ENCODE results near the gene CENPU. TPM values are rescaled to one million over a fixed set of nuclear protein-coding genes. Genes with fewer than 3 reads are reported as not detected.
A peak's percentile ranks its signal among the peaks of the same experiment; 100 is the strongest.
"Not testable (repeated sequence)": the region's sequence is repeated elsewhere in the genome, so short reads cannot be mapped to it uniquely, and the experiment has no call there.

CENPU gene
- total and polyA plus RNA-seq, 5 experiments from 2014 or later: 1.7 to 2.8 (median 1.9) TPM; not detected in 1

DNA sequence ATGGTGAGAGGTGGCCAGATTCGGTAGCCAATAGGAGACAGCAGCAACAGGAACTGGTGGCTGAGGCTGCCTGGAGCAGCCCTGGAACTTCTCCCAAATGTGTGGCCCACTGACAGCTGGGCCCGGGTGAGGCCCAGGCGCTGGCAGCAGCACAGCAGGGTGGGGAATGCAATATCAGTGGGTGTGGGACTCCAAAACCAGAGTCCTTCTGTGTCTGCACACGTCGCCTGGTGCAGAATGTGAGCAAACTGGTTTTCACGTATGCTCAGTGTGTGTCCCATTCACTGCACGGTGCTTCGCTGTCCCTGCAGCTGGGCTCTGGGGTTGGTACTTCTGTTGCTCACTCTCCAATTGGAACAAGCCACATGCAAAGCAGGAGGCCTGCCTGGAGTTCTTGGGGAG, 14.4 kb upstream of the CENPU start:
- POLR2A ChIA-PET: no interaction called here
- ATAC-seq: no peak
- DNase-seq: no peak
- Mint-ChIP-seq H3K4me1 (peaks cover 8 to 19% (median 10%) of the 10 kb centered on the region in 4 donors), H3K27ac (no peak overlapping the region), H3K27me3 (peaks cover 0 to 14% (median 3%) of the 10 kb centered on the region in 5 donors), H3K4me3 (no peak overlapping the region), H3K9me3 (peaks cover 0 to 2% (median 0%) of the 10 kb centered on the region in 9 donors), H3K36me3 (no peaks in the 10 kb centered on the region)

- H3K36me3 Mint-ChIP-seq: no peaks in the 10 kb centered on the region
- H3K4me3 Mint-ChIP-seq: no peak overlapping the region
- ATAC-seq: no peak
- H3K9me3 Mint-ChIP-seq: peaks cover 0 to 2% (median 0%) of the 10 kb centered on the region in 9 donors
- POLR2A ChIA-PET: interaction anchor here (0.5 to 1.5 kb wide), 3 partner anchors 13 to 394 kb away, joined by 3 to 6 read pairs (median 3); partner anchors contain the start of gene CENPU
- peaks cover 0 to 14% (median 3%) of the 10 kb centered on the region in 5 donors for H3K27me3 Mint-ChIP-seq
- peak overlapping the region in 4 of 10 donors; percentile 11 to 85 (median 51) for H3K27ac Mint-ChIP-seq
- peaks cover 8 to 19% (median 10%) of the 10 kb centered on the region in 4 donors for H3K4me1 Mint-ChIP-seq
- no peak for DNase-seq
Measured at GRCh38 chr4:184747034-184747830, 13.3 kb upstream of the CENPU start.

DNA sequence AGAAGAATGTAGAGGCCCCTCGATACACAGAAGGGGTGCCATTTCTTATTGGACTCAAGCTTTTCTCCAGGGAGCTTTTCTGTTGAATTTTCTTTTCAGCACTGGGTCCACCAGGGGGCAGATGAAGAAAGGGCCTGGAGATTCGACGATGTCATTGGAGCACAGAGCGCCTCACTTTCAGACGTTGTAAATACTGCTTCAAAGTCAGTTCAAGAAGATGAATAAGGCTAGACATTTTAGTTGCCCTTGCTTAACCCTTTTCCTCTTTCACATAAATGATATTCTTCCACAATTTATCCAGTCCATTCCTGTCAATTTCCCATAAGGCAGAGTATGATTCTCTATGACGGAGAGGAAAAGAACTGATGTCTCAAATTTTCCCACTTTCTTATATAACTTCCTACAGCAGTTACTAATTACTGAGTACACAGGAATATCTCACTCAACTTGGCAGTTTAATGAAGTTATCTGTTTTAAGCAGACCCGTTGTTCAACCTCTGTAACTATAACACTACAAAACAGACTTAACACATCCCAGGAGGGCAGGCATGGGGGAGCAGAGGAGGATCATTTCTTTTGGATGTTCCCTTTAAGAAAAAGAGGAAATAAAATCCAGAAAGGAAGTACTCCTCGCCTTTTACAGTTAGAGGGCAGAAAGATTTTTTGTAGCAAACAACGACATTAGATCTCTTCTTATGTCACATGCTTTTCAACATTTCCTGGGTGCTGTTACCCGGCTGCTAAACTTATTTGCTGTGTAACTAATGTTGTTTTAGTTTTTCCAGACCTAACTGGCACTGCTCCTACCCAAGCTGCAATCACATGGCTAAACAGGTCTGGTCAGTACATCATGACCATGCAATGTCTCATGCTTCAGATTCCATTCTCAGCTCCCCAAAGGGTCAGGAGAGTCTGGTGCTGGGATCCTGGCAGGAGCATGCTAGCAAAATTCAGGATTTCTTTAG, 12.2 kb upstream of the CENPU start:
- Mint-ChIP-seq H3K27me3 (peaks cover 0 to 8% (median 3%) of the 10 kb centered on the region in 5 donors), H3K9me3 (peaks cover 0 to 2% (median 0%) of the 10 kb centered on the region in 9 donors), H3K36me3 (no peaks in the 10 kb centered on the region), H3K4me3 (peak overlapping the region; percentile 3 to 75 (median 52)), H3K27ac (peak overlapping the region in 9 of 10 donors; percentile 56 to 90 (median 85)), H3K4me1 (peaks cover 8 to 19% (median 10%) of the 10 kb centered on the region in 4 donors)
- DNase-seq: peak; percentile 41 to 87 (median 69)
- POLR2A ChIA-PET: interaction anchor here (0.5 to 1.5 kb wide), 3 partner anchors 12 to 395 kb away, joined by 3 to 6 read pairs (median 4); partner anchors contain the start of gene CENPU
- peak; percentile 96 to 97 for ATAC-seq

DNA sequence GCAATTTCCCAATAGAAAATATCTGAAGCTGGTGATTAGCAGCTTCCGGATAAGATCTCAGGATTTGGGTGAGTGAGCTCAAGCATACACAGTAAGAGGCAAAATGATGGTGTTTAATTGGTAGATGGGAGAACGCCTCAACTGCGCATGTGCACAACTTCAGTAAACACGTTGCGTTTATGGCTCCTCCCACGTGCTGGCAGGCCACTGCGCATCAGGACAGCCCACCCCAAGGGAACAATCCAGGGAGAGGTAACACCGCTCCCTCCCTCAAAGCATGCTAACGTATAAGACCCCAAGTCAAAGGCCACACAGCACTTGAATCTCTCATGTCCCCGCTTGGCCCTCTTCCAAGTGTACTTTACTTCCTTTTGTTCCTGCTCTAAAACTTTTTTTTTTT, 10.3 kb upstream of the CENPU start:
- Mint-ChIP-seq H3K36me3 (no peaks in the 10 kb centered on the region), H3K4me3 (no peak overlapping the region), H3K9me3 (peaks cover 0 to 2% (median 0%) of the 10 kb centered on the region in 9 donors), H3K27me3 (no peaks in the 10 kb centered on the region), H3K4me1 (peaks cover 12 to 30% (median 22%) of the 10 kb centered on the region in 4 donors), H3K27ac (peak overlapping the region in 1 of 10 donors; percentile 22)
- DNase-seq (no peak), ATAC-seq (no peak)
- POLR2A ChIA-PET: no interaction called here

DNA sequence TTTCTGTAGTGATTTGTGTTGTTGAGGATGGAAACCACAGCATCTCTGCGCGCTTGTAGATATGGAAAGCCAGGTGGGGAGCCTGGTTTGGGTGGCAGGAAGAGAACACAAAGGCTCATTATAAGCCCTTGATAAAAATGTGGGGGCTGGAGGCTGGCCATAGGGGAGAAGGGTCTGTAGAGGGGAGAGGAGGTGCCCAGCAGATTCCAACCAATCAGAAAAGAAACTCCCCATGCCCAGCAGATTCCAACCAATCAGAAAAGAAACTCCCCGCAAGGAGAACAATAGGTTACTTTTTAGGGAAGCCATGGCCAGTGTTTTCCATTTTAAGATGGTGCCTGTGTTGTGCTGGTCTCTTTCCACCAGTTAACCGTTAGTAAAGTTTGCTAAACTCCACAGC, 9.8 kb upstream of the CENPU start:
- DNase-seq (no peak), ATAC-seq (no peak)
- no peaks in the 10 kb centered on the region for H3K36me3 Mint-ChIP-seq
- H3K27me3 Mint-ChIP-seq: no peaks in the 10 kb centered on the region
- POLR2A ChIA-PET: no interaction called here
- peaks cover 12 to 31% (median 24%) of the 10 kb centered on the region in 4 donors for H3K4me1 Mint-ChIP-seq
- H3K27ac Mint-ChIP-seq: peak overlapping the region in 2 of 10 donors; percentile 22 to 28
- no peak overlapping the region for H3K4me3 Mint-ChIP-seq
- peaks cover 0 to 2% (median 0%) of the 10 kb centered on the region in 9 donors for H3K9me3 Mint-ChIP-seq

DNA sequence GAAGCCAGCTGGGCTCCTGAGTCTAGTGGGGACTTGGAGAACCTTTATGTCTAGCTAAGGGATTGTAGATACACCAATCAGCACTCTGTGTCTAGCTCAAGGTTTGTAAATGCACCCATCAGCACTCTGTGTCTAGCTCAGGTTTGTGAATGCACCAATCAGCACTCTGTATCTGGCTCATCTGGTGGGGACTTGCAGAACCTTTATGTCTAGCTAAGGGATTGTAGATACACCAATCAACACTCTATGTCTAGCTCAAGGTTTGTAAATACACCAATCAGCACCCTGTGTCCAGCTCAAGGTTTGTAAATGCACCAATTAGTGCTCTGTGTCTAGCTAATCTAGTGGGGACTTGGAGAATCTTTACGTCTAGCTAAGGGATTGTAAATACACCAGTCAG, 7.8 kb upstream of the CENPU start:
- H3K36me3 Mint-ChIP-seq, H3K4me3 Mint-ChIP-seq, DNase-seq, H3K9me3 Mint-ChIP-seq, H3K27me3 Mint-ChIP-seq, ATAC-seq, POLR2A ChIA-PET: not testable (repeated sequence)
- H3K27ac Mint-ChIP-seq: peak overlapping the region in 1 of 10 donors; percentile 8
- H3K4me1 Mint-ChIP-seq: peaks cover 10 to 28% (median 21%) of the 10 kb centered on the region in 4 donors

DNA sequence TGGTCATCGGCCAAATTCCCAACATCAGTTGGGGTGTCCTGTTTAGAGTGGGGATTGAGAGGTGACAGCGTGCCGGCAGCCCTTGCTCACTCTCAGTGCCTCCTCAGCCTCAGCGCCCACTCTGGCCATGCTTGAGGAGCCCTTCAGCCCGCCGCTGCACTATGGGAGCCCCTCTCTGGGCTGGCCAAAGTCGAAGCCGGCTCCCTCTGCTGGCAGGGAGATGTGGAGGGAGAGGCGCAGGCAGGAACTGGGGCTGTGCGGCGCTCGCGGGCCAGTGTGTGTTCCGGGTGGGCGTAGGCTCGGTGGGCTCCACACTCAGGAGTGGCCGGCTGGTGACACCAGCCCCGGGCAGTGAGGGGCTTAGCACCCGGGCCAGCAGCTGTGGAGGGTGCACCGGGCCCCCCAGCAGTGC, 7.1 kb upstream of the CENPU start:
- Mint-ChIP-seq H3K4me3 (no peak overlapping the region), H3K27me3 (no peaks in the 10 kb centered on the region), H3K27ac (no peak overlapping the region), H3K4me1 (peaks cover 6 to 21% (median 14%) of the 10 kb centered on the region in 4 donors), H3K36me3 (no peaks in the 10 kb centered on the region), H3K9me3 (peaks cover 0 to 2% (median 0%) of the 10 kb centered on the region in 9 donors)
- ATAC-seq (no peak), DNase-seq (no peak)
- POLR2A ChIA-PET: no interaction called here

- Mint-ChIP-seq H3K4me3 (peak overlapping the region in 2 of 10 donors; percentile 2 to 31), H3K4me1 (peaks cover 5 to 19% (median 13%) of the 10 kb centered on the region in 4 donors), H3K27ac (peak overlapping the region in 9 of 10 donors; percentile 11 to 74 (median 53))
- H3K9me3 Mint-ChIP-seq, ATAC-seq, H3K36me3 Mint-ChIP-seq, POLR2A ChIA-PET, H3K27me3 Mint-ChIP-seq, DNase-seq: not testable (repeated sequence)
Measured at GRCh38 chr4:184739575-184739974, 5.7 kb upstream of the CENPU start.

- POLR2A ChIA-PET: interaction anchor here (0.7 to 2.0 kb wide), 12 partner anchors 11 to 691 kb away, joined by 3 to 11 read pairs (median 4); partner anchors contain the start of genes ACSL1, CASP3, PRIMPOL and SLC25A4
- peak overlapping the region in 6 of 10 donors; percentile 10 to 95 (median 88) for H3K27ac Mint-ChIP-seq
- no peaks in the 10 kb centered on the region for H3K27me3 Mint-ChIP-seq
- H3K36me3 Mint-ChIP-seq: no peaks in the 10 kb centered on the region
- no peak for DNase-seq
- no peaks in the 10 kb centered on the region for H3K9me3 Mint-ChIP-seq
- no peak for ATAC-seq
- H3K4me1 Mint-ChIP-seq: peaks cover 7 to 32% (median 24%) of the 10 kb centered on the region in 4 donors
- peak overlapping the region; percentile 81 to 97 (median 90) for H3K4me3 Mint-ChIP-seq
Measured at GRCh38 chr4:184734758-184735157, 862 bp upstream of the CENPU start.

DNA sequence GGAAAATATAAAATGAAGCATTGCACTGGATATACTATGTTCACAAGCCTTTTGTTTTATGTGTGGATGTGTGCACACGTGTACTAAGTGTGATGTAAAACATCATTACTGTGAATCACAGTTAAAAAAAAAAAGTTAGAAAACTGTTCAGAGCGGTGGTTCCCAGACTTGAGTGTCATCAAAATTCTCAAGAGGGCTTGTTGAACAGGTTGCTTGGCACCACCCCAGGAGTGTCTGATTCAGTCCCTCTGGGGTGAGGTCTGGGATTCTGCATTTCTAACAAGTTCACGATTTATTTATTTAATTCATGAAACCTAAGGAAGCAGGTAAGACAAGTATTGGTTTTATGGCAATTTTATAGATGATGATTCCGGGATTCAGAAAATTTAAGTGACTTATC, 1.8 kb downstream of the CENPU start:
- Mint-ChIP-seq H3K27me3 (no peaks in the 10 kb centered on the region), H3K36me3 (no peaks in the 10 kb centered on the region), H3K4me3 (peak overlapping the region; percentile 13 to 91 (median 70)), H3K27ac (peak overlapping the region in 1 of 10 donors; percentile 11), H3K9me3 (no peaks in the 10 kb centered on the region), H3K4me1 (peaks cover 4 to 27% (median 16%) of the 10 kb centered on the region in 4 donors)
- ATAC-seq (no peak), DNase-seq (no peak)
- POLR2A ChIA-PET: no interaction called here

- ATAC-seq (no peak), DNase-seq (no peak)
- POLR2A ChIA-PET: interaction anchor here (0.6 kb wide), 1 partner anchor 163 kb away, joined by 3 read pairs; no protein-coding TSS in a partner anchor
- Mint-ChIP-seq H3K36me3 (no peaks in the 10 kb centered on the region), H3K4me1 (peaks cover 4 to 33% (median 16%) of the 10 kb centered on the region in 4 donors), H3K27ac (no peak overlapping the region), H3K9me3 (no peaks in the 10 kb centered on the region), H3K27me3 (no peaks in the 10 kb centered on the region), H3K4me3 (no peak overlapping the region)
Measured at GRCh38 chr4:184731056-184731455, 2.8 kb downstream of the CENPU start.

- H3K36me3 Mint-ChIP-seq: no peaks in the 10 kb centered on the region
- DNase-seq (no peak), ATAC-seq (no peak)
- POLR2A ChIA-PET: no interaction called here
- H3K4me1 Mint-ChIP-seq: peaks cover 4 to 34% (median 16%) of the 10 kb centered on the region in 4 donors
- H3K9me3 Mint-ChIP-seq: no peaks in the 10 kb centered on the region
- H3K4me3 Mint-ChIP-seq: no peak overlapping the region
- no peak overlapping the region for H3K27ac Mint-ChIP-seq
- no peaks in the 10 kb centered on the region for H3K27me3 Mint-ChIP-seq
Measured at GRCh38 chr4:184729946-184730345, 4.0 kb downstream of the CENPU start.
